Measurements from ENCODE around the gene LY86. TPM values are rescaled to one million over a fixed set of nuclear protein-coding genes. Genes with fewer than 3 reads are reported as not detected.

The LY86 gene
- total and polyA plus RNA-seq, 2 of the 13 experiments (the other 11 are each of a cell fraction or from before 2014, with no cell fraction given), result not detected

GRCh38 chr6:6595025-6595424, 6.5 kb downstream of the LY86 start:
- no peaks in the 10 kb centered on the region for H3K79me2 ChIP-seq (ENCODE audit: insufficient read depth, low read length)
- BruUV-seq (replicated peaks), result no TSS peak
- intact Hi-C loops (cut with micrococcal nuclease; ENCODE audit: unreplicated experiment), result no loop called here
- no peak overlapping the region for H2AFZ ChIP-seq (ENCODE audit: low read length)
- WGBS (ENCODE audit: low lambda C conversion rate), result 21% methylated on average over 3 of the region's 3 CpGs
- DNase-seq (ENCODE audit: low spot score) (no peak), ATAC-seq (no peak), FAIRE-seq (no peak)
- POLR2A ChIA-PET, result no interaction called here
- H3K36me3 ChIP-seq (replicated peaks in 1 of 2; ENCODE audit: control insufficient read depth in 1 of 2, insufficient read depth in 2 of 2, low read length in 2 of 2), result no peaks in the 10 kb centered on the region
- no peaks in the 10 kb centered on the region for H4K20me1 ChIP-seq (ENCODE audit: insufficient read depth, low read length)
- in situ Hi-C loops (cut with HindIII; ENCODE audit: extremely low pct_ligation_motif_present, low pct_unique_long_range_greater_than_20kb), result no loop called here
- no peaks in the 10 kb centered on the region; a peak in 2 of 5 replicates for H3K27me3 ChIP-seq (ENCODE audit: control insufficient read depth in 1 of 2, insufficient read depth in 2 of 2, low read length in 2 of 2)
- H3K27ac ChIP-seq (ENCODE audit: extremely low read length, insufficient read depth, low read length), result no peak overlapping the region
- CTCF ChIA-PET (ENCODE audit: low intra/inter-chr PET ratio, low total read pairs), result no interaction called here
- H3K9me3 ChIP-seq (ENCODE audit: low read length), result no peaks in the 10 kb centered on the region
- H3K4me3 ChIP-seq (replicated peaks in 1 of 3; ENCODE audit: insufficient read depth in 1 of 3, low read depth in 2 of 3, low read length in 3 of 3), result no peak overlapping the region
- TF ChIP-seq MYC (CRISPR knock-in tag; IDR thresholded peaks at IDR 0.05; ENCODE audit: borderline replicate concordance), result no peak
- TF ChIP-seq ZNF746 (CRISPR knock-in tag; IDR thresholded peaks at IDR 0.05), result no peak
- TF ChIP-seq PCBP2 (optimal IDR thresholded peaks at IDR 0.05; ENCODE audit: low read depth, low read length, poor library complexity, severe bottlenecking), result peak; percentile 44
- TF ChIP-seq ZNF569 (CRISPR knock-in tag; IDR thresholded peaks at IDR 0.05; ENCODE audit: borderline replicate concordance), result no peak
- H3K9ac ChIP-seq (ENCODE audit: insufficient read depth, low read depth, low read length), result no peak overlapping the region
- no peak overlapping the region for H3K4me2 ChIP-seq (ENCODE audit: low read depth, low read length)
- H3K4me1 ChIP-seq (ENCODE audit: insufficient read depth, low read length), result no peaks in the 10 kb centered on the region

- H4K20me1 ChIP-seq (ENCODE audit: insufficient read depth, low read length), result no peaks in the 10 kb centered on the region
- no peaks in the 10 kb centered on the region; a peak in 2 of 5 replicates for H3K27me3 ChIP-seq (ENCODE audit: control insufficient read depth in 1 of 2, insufficient read depth in 2 of 2, low read length in 2 of 2)
- CTCF ChIA-PET (ENCODE audit: low intra/inter-chr PET ratio, low total read pairs), result no interaction called here
- WGBS (ENCODE audit: low lambda C conversion rate), result 22% methylated on average over 3 of the region's 3 CpGs
- no peak overlapping the region for H3K27ac ChIP-seq (ENCODE audit: extremely low read length, insufficient read depth, low read length)
- no peaks in the 10 kb centered on the region for H3K9me3 ChIP-seq (ENCODE audit: low read length)
- no TSS peak for BruUV-seq (replicated peaks)
- ATAC-seq (no peak), FAIRE-seq (no peak), DNase-seq (ENCODE audit: low spot score) (no peak)
- peaks cover 4% of the 10 kb centered on the region for H3K4me1 ChIP-seq (ENCODE audit: insufficient read depth, low read length)
- no peaks in the 10 kb centered on the region for H3K79me2 ChIP-seq (ENCODE audit: insufficient read depth, low read length)
- intact Hi-C loops (cut with micrococcal nuclease; ENCODE audit: unreplicated experiment) (no loop called here), in situ Hi-C loops (cut with HindIII; ENCODE audit: extremely low pct_ligation_motif_present, low pct_unique_long_range_greater_than_20kb) (no loop called here)
- H3K9ac ChIP-seq (ENCODE audit: insufficient read depth, low read depth, low read length), result no peak overlapping the region
- POLR2A ChIA-PET, result no interaction called here
- no peak overlapping the region for H3K4me2 ChIP-seq (ENCODE audit: low read depth, low read length)
- no peaks in the 10 kb centered on the region for H3K36me3 ChIP-seq (replicated peaks in 1 of 2; ENCODE audit: control insufficient read depth in 1 of 2, insufficient read depth in 2 of 2, low read length in 2 of 2)
- no peak overlapping the region for H2AFZ ChIP-seq (ENCODE audit: low read length)
- no peak for TF ChIP-seq UBTF (CRISPR knock-in tag; IDR thresholded peaks at IDR 0.05)
- no peak overlapping the region for H3K4me3 ChIP-seq (replicated peaks in 1 of 3; ENCODE audit: insufficient read depth in 1 of 3, low read depth in 2 of 3, low read length in 3 of 3)
Observed at GRCh38 chr6:6595952-6596351, 7.4 kb downstream of the LY86 start.
